Upper lobe of right lung (tissue), 1 donor: ENCODE data around the gene ALDH4A1. TPM values are rescaled to one million over a fixed set of nuclear protein-coding genes. Genes with fewer than 3 reads are reported as not detected.

Experiments used
- ATAC-seq: fragments of 200-7000 bp; cut with Tn5 transposase; one replicate; pipeline ENCODE4 v1.9.1; 2020; ENCODE audit warnings: mild to moderate bottlenecking, moderate library complexity
- DNase-seq: peaks from one replicate; pipeline ENCODE4 v3.0.0-alpha.2; 2020
- H3K27ac ChIP-seq: fragments of 200-600 bp; one replicate; pipeline ENCODE4 v1.8.0; 2022
- H3K27me3 ChIP-seq: fragments of 200-600 bp; one replicate; pipeline ENCODE4 v1.8.0; 2022; ENCODE audit warnings: mild to moderate bottlenecking
- H3K36me3 ChIP-seq: fragments of 200-600 bp; one replicate; pipeline ENCODE4 v1.8.0; 2022
- H3K4me1 ChIP-seq: fragments of 200-600 bp; one replicate; pipeline ENCODE4 v1.8.0; 2022
- H3K4me3 ChIP-seq: fragments of 200-600 bp; one replicate; pipeline ENCODE4 v1.8.0; 2022; ENCODE audit warnings: mild to moderate bottlenecking
- H3K9me3 ChIP-seq: fragments of 200-600 bp; one replicate; pipeline ENCODE4 v1.8.0; 2022
- CTCF ChIP-seq: fragments of 200-600 bp; IDR thresholded peaks from one replicate; pipeline ENCODE4 v1.8.0; 2022; ENCODE audit warnings: antibody characterized with exemption
- intact Hi-C: fragments of 100-400 bp; cut with DNase I; formaldehyde crosslinking; loops from one replicate; pipeline ENCODE4 v1.11.0; 2022
- total RNA-seq: library from RNA; stranded (reverse); fragmentation: NEBNext Ultra II Directional; extraction: Animal tissue kit (Norgen Biotek cat#: 25700); gene quantifications from one replicate; pipeline ENCODE4 v1.2.1, GENCODE V29; 2021
- donor health status: DM: no; HTN: yes; CAD: no; lungs with severe emphysema.

Gene ALDH4A1
- total RNA-seq, 1 donor from 2014 or later = 11.8 TPM

- ATAC-seq = no peak
- no peak for TF ChIP-seq CTCF
- H3K27ac ChIP-seq = no peak overlapping the region
- no peak overlapping the region for H3K4me3 ChIP-seq
- no peaks in the 10 kb centered on the region for H3K9me3 ChIP-seq
- no peaks in the 10 kb centered on the region for H3K27me3 ChIP-seq
- peaks cover 7% of the 10 kb centered on the region for H3K36me3 ChIP-seq
- DNase-seq = no peak
- H3K4me1 ChIP-seq = no peaks in the 10 kb centered on the region
- intact Hi-C loops = no loop called here
Measured at GRCh38 chr1:18886003-18886335, 16.4 kb downstream of the ALDH4A1 start.

- intact Hi-C loops = no loop called here
- no peaks in the 10 kb centered on the region for H3K9me3 ChIP-seq
- H3K4me1 ChIP-seq = no peaks in the 10 kb centered on the region
- H3K27ac ChIP-seq = no peak overlapping the region
- no peaks in the 10 kb centered on the region for H3K27me3 ChIP-seq
- DNase-seq (no peak), ATAC-seq (no peak)
- H3K36me3 ChIP-seq = peaks cover 7% of the 10 kb centered on the region
- TF ChIP-seq CTCF = no peak
- H3K4me3 ChIP-seq = no peak overlapping the region
Measured at GRCh38 chr1:18885311-18886002, 16.9 kb downstream of the ALDH4A1 start.

- Histone ChIP-seq H3K4me3 (no peak overlapping the region), H3K9me3 (no peaks in the 10 kb centered on the region), H3K4me1 (no peaks in the 10 kb centered on the region), H3K27me3 (no peaks in the 10 kb centered on the region), H3K27ac (no peak overlapping the region), H3K36me3 (peaks cover 7% of the 10 kb centered on the region)
- intact Hi-C loops = no loop called here
- DNase-seq (no peak), ATAC-seq (no peak)
- no peak for TF ChIP-seq CTCF
Measured at GRCh38 chr1:18884727-18885126, 17.6 kb downstream of the ALDH4A1 start.

- peaks cover 7% of the 10 kb centered on the region for H3K36me3 ChIP-seq
Measured at GRCh38 chr1:18884419-18884717, 18.0 kb downstream of the ALDH4A1 start.

GRCh38 chr1:18883636-18884418, 18.5 kb downstream of the ALDH4A1 start:
- ATAC-seq = peak; percentile 81
- intact Hi-C loops = no loop called here
- Histone ChIP-seq H3K27ac (no peak overlapping the region), H3K36me3 (peaks cover 7% of the 10 kb centered on the region), H3K27me3 (no peaks in the 10 kb centered on the region), H3K4me1 (no peaks in the 10 kb centered on the region), H3K9me3 (no peaks in the 10 kb centered on the region), H3K4me3 (no peak overlapping the region)
- TF ChIP-seq CTCF = peak; percentile 95
- DNase-seq = peak; percentile 84

More at GRCh38 chr1:18884419-18884717, 18.0 kb downstream of the ALDH4A1 start:
- DNase-seq (no peak), ATAC-seq (no peak)
- H3K27me3 ChIP-seq = no peaks in the 10 kb centered on the region
- peak; percentile 3 for TF ChIP-seq CTCF
- intact Hi-C loops = no loop called here
- no peaks in the 10 kb centered on the region for H3K9me3 ChIP-seq
- H3K4me1 ChIP-seq = no peaks in the 10 kb centered on the region
- no peak overlapping the region for H3K27ac ChIP-seq
- H3K4me3 ChIP-seq = no peak overlapping the region
